Fibroblast of lung (primary cell): Measurements from ENCODE around the gene GM2A. TPM values are rescaled to one million over a fixed set of nuclear protein-coding genes. Genes with fewer than 3 reads are reported as not detected.
"Not testable (repeated sequence)": the region's sequence is repeated elsewhere in the genome, so short reads cannot be mapped to it uniquely, and the experiment has no call there.

ENCODE experiments used
- DNase-seq, 2 donors: peaks; one replicate each; pipeline versions ENCODE4 v3.0.0 to v3.0.0-alpha.2; 2010; ENCODE audit warnings: low read depth in 2 of 2
- H2AFZ ChIP-seq: 2 replicates; pipeline ENCODE4 v1.5.1; 2012; ENCODE audit warnings: low read length, control low read depth, inconsistent platforms
- H3K27ac ChIP-seq: 2 replicates; pipeline ENCODE4 v1.5.1; 2011; ENCODE audit warnings: low read length, control low read depth; ENCODE audit not compliant: insufficient read depth
- H3K27me3 ChIP-seq: 2 replicates; pipeline ENCODE4 v1.5.1; 2011; ENCODE audit warnings: mild to moderate bottlenecking, low read length; ENCODE audit not compliant: control insufficient read depth, insufficient read depth
- H3K36me3 ChIP-seq: 2 replicates; pipeline ENCODE4 v1.5.1; 2011; ENCODE audit warnings: low read length; ENCODE audit not compliant: control insufficient read depth, insufficient read depth
- H3K4me1 ChIP-seq: 2 replicates; pipeline ENCODE4 v1.5.1; 2011; ENCODE audit warnings: low read length; ENCODE audit not compliant: control insufficient read depth, insufficient read depth; ENCODE audit errors: extremely low read depth
- H3K4me2 ChIP-seq: 2 replicates; pipeline ENCODE4 v1.5.1; 2011; ENCODE audit warnings: low read length, control low read depth; ENCODE audit not compliant: insufficient read depth; ENCODE audit errors: extremely low read depth
- H3K4me3 ChIP-seq, 4 experiments: fragments of 200-600 bp in 1 of 4; sonication (generic) in 1 of 4; replicated peaks in 1 of 4; 2 replicates each; pipeline ENCODE4 v1.5.1; 2011 to 2016; ENCODE audit warnings: low read length in 4 of 4, low read depth in 3 of 4, mild to moderate bottlenecking in 3 of 4, control low read depth in 2 of 4, inconsistent platforms in 1 of 4, mixed read lengths in 1 of 4; ENCODE audit not compliant: insufficient read depth in 1 of 4; ENCODE audit errors: control extremely low read depth in 1 of 4
- H3K79me2 ChIP-seq: 2 replicates; pipeline ENCODE4 v1.5.1; 2012; ENCODE audit warnings: mild to moderate bottlenecking, low read length, inconsistent platforms; ENCODE audit not compliant: control insufficient read depth, insufficient read depth
- H3K9ac ChIP-seq: 2 replicates; pipeline ENCODE4 v1.5.1; 2011; ENCODE audit warnings: mild to moderate bottlenecking, low read length, control low read depth; ENCODE audit not compliant: insufficient read depth
- H3K9me3 ChIP-seq: 2 replicates; pipeline ENCODE4 v1.5.1; 2012; ENCODE audit warnings: low read depth, low read length; ENCODE audit not compliant: control insufficient read depth, insufficient read depth
- H4K20me1 ChIP-seq: 2 replicates; pipeline ENCODE4 v1.5.1; 2011; ENCODE audit warnings: low read length; ENCODE audit not compliant: control insufficient read depth, insufficient read depth; ENCODE audit errors: extremely low read depth
- CTCF ChIP-seq, 2 donors: IDR thresholded peaks in 1 of 2; conservative IDR thresholded peaks in 1 of 2; 1 replicate in 1 of 2; 2 replicates in 1 of 2; pipeline ENCODE4 v1.5.1; 2011 to 2012; ENCODE audit warnings: low read length in 2 of 2, control low read depth in 1 of 2, inconsistent platforms in 1 of 2, low read depth in 1 of 2, mild to moderate bottlenecking in 1 of 2
- EZH2 ChIP-seq: IDR thresholded peaks from 2 replicates; pipeline ENCODE4 v1.5.1; 2012; ENCODE audit warnings: low read length, control low read depth, mild to moderate bottlenecking; ENCODE audit errors: missing control alignments
- polyA plus RNA-seq, 2 donors: library from polyadenylated mRNA; depleted of rRNA in 1 of 2; stranded (reverse) in 1 of 2; unstranded in 1 of 2; fragments of >200 nt; gene quantifications; 2 replicates each; pipeline ENCODE4 v1.2.1, GENCODE V29; 2011 to 2012; ENCODE audit warnings: missing spikeins in 1 of 2
- total RNA-seq: library from RNA; depleted of rRNA; stranded (reverse); fragments of >200 nt; gene quantifications from 2 replicates; pipeline ENCODE4 v1.2.1, GENCODE V29; 2014

Gene GM2A
- total and polyA plus RNA-seq, 2 donors (not counting 1 experiment from before 2014, with no cell fraction given): 11.9 to 28.2 TPM

- Histone ChIP-seq H3K4me2 (no peak overlapping the region), H3K36me3 (no peaks in the 10 kb centered on the region), H3K4me1 (no peaks in the 10 kb centered on the region), H3K4me3 (no peak overlapping the region), H2AFZ (no peak overlapping the region), H3K27ac (no peak overlapping the region), H3K27me3 (no peaks in the 10 kb centered on the region), H3K9ac (no peak overlapping the region), H3K9me3 (no peaks in the 10 kb centered on the region), H4K20me1 (no peaks in the 10 kb centered on the region), H3K79me2 (no peaks in the 10 kb centered on the region)
- TF ChIP-seq CTCF (conservative IDR thresholded peaks at IDR 0.05 in 1 of 2, IDR thresholded peaks at IDR 0.05 in 1 of 2; ENCODE audit: low read depth in 1 of 2, low read length in 2 of 2) (no peak), EZH2 (no peak)
- no peak for DNase-seq
Observed at GRCh38 chr5:151296974-151297373, 44.0 kb downstream of the GM2A start.

GRCh38 chr5:151298063-151298855 lies 45.3 kb downstream of the GM2A start:
- no peak for DNase-seq
- no peak overlapping the region for H3K9ac ChIP-seq
- no peaks in the 10 kb centered on the region for H3K9me3 ChIP-seq
- no peaks in the 10 kb centered on the region for H3K36me3 ChIP-seq
- H4K20me1 ChIP-seq: no peaks in the 10 kb centered on the region
- TF ChIP-seq CTCF (conservative IDR thresholded peaks at IDR 0.05 in 1 of 2, IDR thresholded peaks at IDR 0.05 in 1 of 2; ENCODE audit: low read depth in 1 of 2, low read length in 2 of 2) (peak in 1 of 2 donors; percentile 59), EZH2 (no peak)
- H3K27me3 ChIP-seq: no peaks in the 10 kb centered on the region
- H3K27ac ChIP-seq: no peak overlapping the region
- H3K4me2 ChIP-seq: no peak overlapping the region
- H3K4me1 ChIP-seq: no peaks in the 10 kb centered on the region
- no peak overlapping the region for H2AFZ ChIP-seq
- H3K4me3 ChIP-seq: no peak overlapping the region
- H3K79me2 ChIP-seq: no peaks in the 10 kb centered on the region

GRCh38 chr5:151303666-151304065 lies 50.7 kb downstream of the GM2A start, which contains the start of gene SLC36A3:
Gene SLC36A3, minus strand, starts transcription at chr5:151303766. Its CDS starts 412 bp downstream, at chr5:151303354.
- no peaks in the 10 kb centered on the region for H3K9me3 ChIP-seq
- H3K9ac ChIP-seq: no peak within 1 kb of the TSS
- DNase-seq: no peak
- no peaks in the 10 kb centered on the region for H4K20me1 ChIP-seq
- H3K27ac ChIP-seq: no peak within 1 kb of the TSS
- no peaks in the 10 kb centered on the region for H3K4me1 ChIP-seq
- no peak within 1 kb of the TSS for H2AFZ ChIP-seq
- H3K4me3 ChIP-seq: no peak within 1 kb of the TSS
- H3K36me3 ChIP-seq: no peaks in the 10 kb centered on the region
- H3K79me2 ChIP-seq: no peaks in the 10 kb centered on the region
- TF ChIP-seq EZH2 (no peak), CTCF (conservative IDR thresholded peaks at IDR 0.05 in 1 of 2, IDR thresholded peaks at IDR 0.05 in 1 of 2; ENCODE audit: low read depth in 1 of 2, low read length in 2 of 2) (no peak)
- H3K4me2 ChIP-seq: no peak within 1 kb of the TSS
- no peaks in the 10 kb centered on the region for H3K27me3 ChIP-seq

- not testable (repeated sequence) for H3K4me3 ChIP-seq, H3K27ac ChIP-seq
Observed at GRCh38 chr5:151309266-151309665, 56.3 kb downstream of the GM2A start.

More at GRCh38 chr5:151309266-151309665, 56.3 kb downstream of the GM2A start:
- H3K4me2 ChIP-seq, H4K20me1 ChIP-seq, H3K36me3 ChIP-seq, DNase-seq, H3K9me3 ChIP-seq, H3K4me1 ChIP-seq, H3K27me3 ChIP-seq, H3K9ac ChIP-seq, H3K79me2 ChIP-seq, H2AFZ ChIP-seq: not testable (repeated sequence)
